ENCODE data around the gene COL26A1. TPM values are rescaled to one million over a fixed set of nuclear protein-coding genes. Genes with fewer than 3 reads are reported as not detected.

Gene COL26A1
- not detected in 2 replicates for total RNA-seq

GRCh38 chr7:101362334-101363195 lies at the start of gene COL26A1:
Gene COL26A1, plus strand, starts transcription at chr7:101362875. Its CDS starts 158 bp downstream, at chr7:101363033.

DNA sequence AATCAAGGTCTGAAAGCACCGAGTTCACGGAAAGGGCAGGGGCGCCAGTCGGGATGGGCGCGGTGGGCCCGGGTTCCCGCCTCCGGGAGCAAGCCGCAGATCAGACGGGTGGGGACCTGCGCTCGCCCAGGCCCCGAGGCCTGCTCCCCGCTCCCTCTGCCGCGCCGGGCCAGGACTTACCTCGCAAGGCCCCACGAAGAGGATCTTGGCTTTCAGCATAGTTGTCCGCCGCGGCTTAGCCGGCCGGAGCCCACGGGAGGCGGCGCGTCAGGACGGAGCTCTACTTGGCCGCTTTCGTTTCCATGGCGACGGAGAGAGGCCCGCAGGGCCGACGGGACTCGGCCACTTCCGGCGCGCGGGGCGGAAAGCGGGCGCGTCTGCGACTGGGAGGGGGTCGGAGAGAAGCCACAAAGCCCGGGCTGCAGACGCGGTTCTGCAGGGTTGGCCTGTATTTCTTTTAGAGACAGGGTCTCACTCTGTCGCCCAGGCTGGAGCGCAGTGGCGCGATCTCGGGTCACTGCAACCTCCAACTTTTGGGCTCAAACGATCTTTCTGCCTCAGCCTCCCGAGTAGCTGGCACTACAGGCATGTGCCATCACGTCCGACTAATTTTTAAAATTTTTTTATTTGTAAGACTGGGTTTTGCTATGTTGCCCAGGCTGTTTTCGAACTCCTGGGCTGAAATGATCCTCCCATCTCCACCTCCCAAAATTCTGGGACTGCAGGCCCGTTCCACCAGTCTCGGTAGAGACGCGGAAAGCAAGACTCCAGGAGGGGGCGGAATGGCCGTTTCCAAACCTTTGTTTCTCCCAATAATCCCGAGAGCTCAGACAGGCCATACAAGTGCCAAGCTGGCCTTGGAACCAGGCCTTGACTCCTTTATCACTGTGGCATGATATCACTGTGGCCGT lies 40.9 kb upstream of the COL26A1 start, which contains the start of gene IFT22:
Gene IFT22, minus strand, starts transcription at position 322 of the 911 bp plus-strand sequence. Its CDS starts 103 bp downstream, at position 219.

Other genes starting within 250 kb of the COL26A1 start
- gene SERPINE1, start 235.8 kb upstream of the COL26A1 start, total RNA-seq, result 2,093 and 7,246 TPM in 2 replicates
- gene AP1S1, start 208.4 kb upstream of the COL26A1 start, total RNA-seq, result 162 and 177 TPM in 2 replicates
- gene VGF, start 197.3 kb upstream of the COL26A1 start, total RNA-seq, result 3.0 and 20.7 TPM in 2 replicates
- not detected in 2 replicates for gene NAT16, start 182.6 kb upstream of the COL26A1 start, total RNA-seq
- gene MOGAT3, start 161.8 kb upstream of the COL26A1 start, total RNA-seq, result not detected in 2 replicates
- 156 and 234 TPM in 2 replicates for gene PLOD3, start 145.3 kb upstream of the COL26A1 start, total RNA-seq
- 48.0 and 99.5 TPM in 2 replicates for gene ZNHIT1, start 144.7 kb upstream of the COL26A1 start, total RNA-seq
- 2.1 and 2.9 TPM in 2 replicates for gene CLDN15, start 125.1 kb upstream of the COL26A1 start, total RNA-seq
- 128 and 264 TPM in 2 replicates for gene FIS1, start 117.8 kb upstream of the COL26A1 start, total RNA-seq
- 18.9 and 23.8 TPM in 2 replicates for gene IFT22, start 41.1 kb upstream of the COL26A1 start, total RNA-seq